ENCODE results near the gene XG.

- TF ChIP-seq CTCF (IDR thresholded peaks at IDR 0.05) (no peak), POLR2AphosphoS5 (IDR thresholded peaks at IDR 0.05) (no peak), POLR2A (IDR thresholded peaks at IDR 0.05) (no peak), EP300 (IDR thresholded peaks at IDR 0.05) (no peak)
These were observed 30.9 kb downstream of the XG start for GRCh38 chrX:2782778-2783177.
